Heart left ventricle (tissue), 16 donors: ENCODE measurements around the gene CARTPT. TPM values are rescaled to one million over a fixed set of nuclear protein-coding genes. Genes with fewer than 3 reads are reported as not detected.

Experiments used
- ATAC-seq, 4 donors: fragments of 200-7000 bp; cut with Tn5 transposase; one replicate each; pipeline ENCODE4 v1.9.1; 2020 to 2022; ENCODE audit warnings: moderate library complexity in 4 of 4, mild to moderate bottlenecking in 3 of 4, moderate number of reproducible peaks in 1 of 4
- DNase-seq, 5 donors: peaks; one replicate each; pipeline ENCODE4 v3.0.0-alpha.2; 2020
- H3K27ac ChIP-seq, 12 donors: fragments of 200-600 bp; sonication (generic) in 4 of 12; one replicate each; pipeline versions ENCODE4 v1.5.0 to v1.8.0; 2016 to 2022; ENCODE audit warnings: mild to moderate bottlenecking in 2 of 12
- H3K27me3 ChIP-seq, 9 donors: fragments of 200-600 bp; sonication (generic) in 2 of 9; one replicate each; pipeline versions ENCODE4 v1.5.1 to v1.8.0; 2016 to 2022; ENCODE audit warnings: mild to moderate bottlenecking in 3 of 9
- H3K36me3 ChIP-seq, 9 donors: fragments of 200-600 bp; sonication (generic) in 2 of 9; one replicate each; pipeline versions ENCODE4 v1.5.0 to v1.8.0; 2018 to 2022; ENCODE audit warnings: mild to moderate bottlenecking in 2 of 9
- H3K4me1 ChIP-seq, 12 donors: fragments of 200-600 bp; sonication (generic) in 4 of 12; one replicate each; pipeline versions ENCODE4 v1.5.0 to v1.8.0; 2016 to 2022; ENCODE audit warnings: mild to moderate bottlenecking in 3 of 12
- H3K4me3 ChIP-seq, 12 donors: fragments of 200-600 bp; sonication (generic) in 4 of 12; one replicate each; pipeline versions ENCODE4 v1.5.0 to v1.8.0; 2017 to 2022; ENCODE audit warnings: mild to moderate bottlenecking in 9 of 12, moderate library complexity in 4 of 12
- H3K9me3 ChIP-seq, 12 donors: fragments of 200-600 bp; sonication (generic) in 4 of 12; one replicate each; pipeline versions ENCODE4 v1.5.0 to v1.8.0; 2016 to 2022; ENCODE audit warnings: mild to moderate bottlenecking in 1 of 12
- POLR2A ChIP-seq, 2 donors: fragments of 450-650 bp; IDR thresholded peaks; one replicate each; pipeline ENCODE4 v1.6.1; 2017; ENCODE audit warnings: antibody characterized with exemption in 2 of 2, mild to moderate bottlenecking in 2 of 2, moderate library complexity in 2 of 2
- WGBS, 4 donors: extraction: QIAGEN DNeasy Blood & Tissue Kit in 2 of 4; methylation state at CpG; one replicate each; pipeline versions ENCODE4 v1.1.5 to v1.1.7; 2013 to 2018; 5-methylcytosine and 5-hydroxymethylcytosine counted together
- intact Hi-C, 10 donors: fragments of 100-400 bp; cut with DNase I; formaldehyde crosslinking; loops; one replicate each; pipeline versions ENCODE4 v1.11.1 to v1.14.2; 2022
- polyA plus RNA-seq, 2 donors: library from polyadenylated mRNA; stranded (reverse); fragments of 200-250 nt; gene quantifications; one replicate each; pipeline ENCODE4 v1.2.3, GENCODE V29; 2013
- total RNA-seq, 9 donors: library from RNA; depleted of rRNA in 2 of 9; stranded (reverse); fragments of >200 nt in 2 of 9; fragmentation: NEBNext Ultra II Directional in 3 of 9; extraction: Animal tissue kit (Norgen Biotek cat#: 25700) in 3 of 9; gene quantifications; one replicate each; pipeline versions ENCODE4 v1.1.0 to v1.2.4, GENCODE V29; 2016 to 2023
- TF ChIP-seq, protein P1 (sequence below), 12 donors: fragments of 200-600 bp; sonication (generic) in 4 of 12; IDR thresholded peaks; one replicate each; pipeline versions ENCODE4 v1.5.0 to v1.8.0; 2018 to 2022; ENCODE audit warnings: antibody characterized with exemption in 12 of 12, mild to moderate bottlenecking in 5 of 12
- donor health status: ischemic (EF 13 %, LVEDD 7.1; RV severe dilation, severe dysfunction).
- donor health status: healthy with polysubstance abuse.
- donor health status: DM: no; HTN: yes; CAD: no.
- donor health status: DM: no; HTN: no; CAD: no.
- donor health status: ischemic (EF 25% LVEDD 6.9; RV normal size, moderate dysfunction).
- donor health status: ischemic (EF 25% LVEDD 5.7; RV mildly dilated, moderate dysfunction).
- donor health status: healthy.
- donor health status: DM: yes; HTN: yes; CAD: no.
- donor health status: ischemic (EF 35%, LVEDD 5.7; RV mildly dilated, moderate dysfunction).
- donor health status: nonischemic (EF 11% LVEDD 7.7; RV severe dilation, severe dysfunction).
- donor health status: DM: yes; HTN: yes; CAD: no.
- donor health status: PGD.
- donor health status: ischemic (EF 29% LVEDD 5.4; RV normal size, mild dysfunction).
- donor health status: nonischemic (EF 23%, LVEDD 6.1; RV moderate dilation, normal function).

CARTPT gene
- total and polyA plus RNA-seq, 11 donors = not detected

DNA sequence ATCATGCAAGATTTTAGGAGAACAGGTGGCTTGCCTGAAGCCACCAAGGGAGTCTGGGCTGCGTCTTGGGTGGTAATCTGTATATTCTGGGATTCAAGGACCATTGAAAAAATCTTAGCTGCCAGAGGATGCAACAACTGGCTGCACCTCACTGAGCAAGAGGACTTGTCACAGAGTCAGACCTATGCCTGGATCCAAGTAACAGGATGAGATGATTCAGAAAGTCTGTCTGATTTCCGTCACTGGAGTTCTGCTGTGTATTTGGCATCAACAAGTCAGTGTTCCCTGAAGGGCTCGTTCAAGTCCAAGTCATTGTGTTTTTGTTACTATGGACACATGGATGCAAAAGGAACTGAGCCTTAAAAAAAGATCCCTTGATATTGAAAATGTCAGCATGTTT lies 37.8 kb upstream of the CARTPT start:
- H3K9me3 ChIP-seq = peaks cover 0 to 12% (median 0%) of the 10 kb centered on the region in 12 donors
- no peak overlapping the region for H3K27ac ChIP-seq
- ATAC-seq (no peak), DNase-seq (no peak)
- WGBS, 4 donors = 36 to 42% (median 38%) methylated on average over 3 of the region's 3 CpGs
- H3K4me1 ChIP-seq = no peaks in the 10 kb centered on the region
- intact Hi-C loops = no loop called here
- H3K27me3 ChIP-seq = peaks cover 0 to 14% (median 0%) of the 10 kb centered on the region in 9 donors
- H3K36me3 ChIP-seq = no peaks in the 10 kb centered on the region
- H3K4me3 ChIP-seq = no peak overlapping the region
- TF ChIP-seq, protein P1, sequence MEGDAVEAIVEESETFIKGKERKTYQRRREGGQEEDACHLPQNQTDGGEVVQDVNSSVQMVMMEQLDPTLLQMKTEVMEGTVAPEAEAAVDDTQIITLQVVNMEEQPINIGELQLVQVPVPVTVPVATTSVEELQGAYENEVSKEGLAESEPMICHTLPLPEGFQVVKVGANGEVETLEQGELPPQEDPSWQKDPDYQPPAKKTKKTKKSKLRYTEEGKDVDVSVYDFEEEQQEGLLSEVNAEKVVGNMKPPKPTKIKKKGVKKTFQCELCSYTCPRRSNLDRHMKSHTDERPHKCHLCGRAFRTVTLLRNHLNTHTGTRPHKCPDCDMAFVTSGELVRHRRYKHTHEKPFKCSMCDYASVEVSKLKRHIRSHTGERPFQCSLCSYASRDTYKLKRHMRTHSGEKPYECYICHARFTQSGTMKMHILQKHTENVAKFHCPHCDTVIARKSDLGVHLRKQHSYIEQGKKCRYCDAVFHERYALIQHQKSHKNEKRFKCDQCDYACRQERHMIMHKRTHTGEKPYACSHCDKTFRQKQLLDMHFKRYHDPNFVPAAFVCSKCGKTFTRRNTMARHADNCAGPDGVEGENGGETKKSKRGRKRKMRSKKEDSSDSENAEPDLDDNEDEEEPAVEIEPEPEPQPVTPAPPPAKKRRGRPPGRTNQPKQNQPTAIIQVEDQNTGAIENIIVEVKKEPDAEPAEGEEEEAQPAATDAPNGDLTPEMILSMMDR (IDR thresholded peaks at IDR 0.05) = no peak
- no peak for TF ChIP-seq POLR2A (IDR thresholded peaks at IDR 0.05)

DNA sequence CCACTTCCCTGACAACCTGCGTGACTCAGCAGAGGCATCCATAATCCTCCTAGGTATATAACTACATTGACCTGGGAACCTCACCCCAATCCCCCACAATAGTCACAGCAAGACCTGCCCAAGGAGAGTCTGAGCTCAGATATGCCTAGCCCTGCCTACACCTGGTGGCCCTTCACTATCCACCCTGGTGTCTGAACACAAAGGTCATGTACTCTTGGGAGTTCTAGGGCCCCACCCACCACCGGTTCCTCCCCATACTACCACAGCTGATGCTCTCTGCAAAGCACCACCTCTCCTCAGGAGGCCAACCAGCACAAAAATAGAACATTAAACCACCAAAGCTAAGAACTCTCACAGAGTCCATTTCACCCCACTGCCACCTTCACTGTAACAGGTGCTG lies 34.8 kb upstream of the CARTPT start:
- Histone ChIP-seq H3K4me1 (no peaks in the 10 kb centered on the region), H3K36me3 (no peaks in the 10 kb centered on the region), H3K27me3 (peaks cover 0 to 14% (median 0%) of the 10 kb centered on the region in 9 donors), H3K4me3 (no peak overlapping the region), H3K27ac (no peak overlapping the region), H3K9me3 (peaks cover 0 to 12% (median 0%) of the 10 kb centered on the region in 12 donors)
- TF ChIP-seq, protein P1 (IDR thresholded peaks at IDR 0.05) = no peak
- no peak for TF ChIP-seq POLR2A (IDR thresholded peaks at IDR 0.05)
- intact Hi-C loops = no loop called here
- ATAC-seq (no peak), DNase-seq (no peak)
- 83 to 86% (median 84%) methylated on average over 2 of the region's 2 CpGs for WGBS, 4 donors

DNA sequence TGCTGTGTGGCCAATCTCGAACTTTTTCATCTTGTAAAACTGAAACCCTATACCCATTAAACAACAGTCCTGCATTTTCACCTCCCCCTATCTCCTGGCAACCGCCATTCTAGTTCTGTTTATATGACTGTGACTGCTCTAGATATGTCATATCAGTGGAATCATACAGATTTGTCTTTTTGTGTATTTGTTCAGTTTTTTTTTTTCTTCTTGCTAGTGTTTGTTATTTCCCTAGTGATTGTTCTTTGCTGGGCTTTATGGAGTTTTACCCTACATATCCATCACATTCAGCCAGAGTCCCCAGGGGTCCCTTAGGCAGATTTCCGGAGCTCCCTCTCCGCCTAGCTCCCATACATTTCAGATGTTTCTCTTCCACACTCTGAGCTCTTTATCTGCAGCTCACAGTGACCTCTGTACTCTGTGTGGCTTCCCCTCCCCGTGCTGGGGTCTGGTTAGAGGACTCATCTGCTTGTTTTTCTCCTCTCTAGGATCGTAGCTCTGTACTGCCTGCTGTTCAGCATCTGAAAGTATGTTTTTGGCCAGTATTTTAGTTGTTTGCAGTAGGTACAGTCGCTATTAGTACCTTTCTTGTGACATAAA lies 25.1 kb upstream of the CARTPT start:
- no peaks in the 10 kb centered on the region for H3K36me3 ChIP-seq
- ATAC-seq (no peak), DNase-seq (no peak)
- peaks cover 0 to 5% (median 0%) of the 10 kb centered on the region in 12 donors for H3K4me1 ChIP-seq
- intact Hi-C loops = no loop called here
- peaks cover 0 to 23% (median 0%) of the 10 kb centered on the region in 9 donors for H3K27me3 ChIP-seq
- TF ChIP-seq, protein P1 (IDR thresholded peaks at IDR 0.05) = no peak
- TF ChIP-seq POLR2A (IDR thresholded peaks at IDR 0.05) = no peak
- 28 to 29% (median 28%) methylated on average over 7 of the region's 7 CpGs for WGBS, 4 donors
- H3K4me3 ChIP-seq = no peak overlapping the region
- no peaks in the 10 kb centered on the region for H3K9me3 ChIP-seq
- H3K27ac ChIP-seq = no peak overlapping the region

DNA sequence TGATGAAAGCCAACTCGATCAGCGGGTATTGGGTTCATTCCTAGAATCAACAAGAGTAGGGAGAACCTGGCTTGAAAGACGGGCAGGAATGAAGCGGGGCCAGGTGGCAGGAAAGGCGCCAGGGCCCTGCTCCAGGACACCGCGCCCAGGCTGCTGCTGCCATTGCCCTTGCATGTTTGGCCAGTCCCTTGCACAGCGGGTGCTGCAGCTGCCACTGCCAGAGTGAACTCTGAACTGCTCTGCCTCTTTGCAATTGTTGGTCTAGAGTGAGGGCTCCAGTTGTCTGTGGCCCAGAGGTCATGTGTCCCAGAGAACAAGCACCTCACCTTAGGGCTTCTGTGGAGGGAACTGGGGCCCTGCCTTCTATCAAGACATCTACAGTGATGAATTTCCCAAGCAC lies 24.0 kb upstream of the CARTPT start:
- Histone ChIP-seq H3K9me3 (no peaks in the 10 kb centered on the region), H3K27ac (no peak overlapping the region), H3K27me3 (peaks cover 0 to 23% (median 0%) of the 10 kb centered on the region in 9 donors), H3K4me1 (peaks cover 0 to 5% (median 0%) of the 10 kb centered on the region in 12 donors), H3K36me3 (no peaks in the 10 kb centered on the region), H3K4me3 (no peak overlapping the region)
- ATAC-seq (no peak), DNase-seq (no peak)
- TF ChIP-seq POLR2A (IDR thresholded peaks at IDR 0.05) = no peak
- TF ChIP-seq, protein P1 (IDR thresholded peaks at IDR 0.05) = no peak
- 92 to 97% (median 94%) methylated on average over 8 of the region's 8 CpGs for WGBS, 4 donors
- intact Hi-C loops = no loop called here
